ENCODE data around the gene JMY.
A peak's percentile ranks its signal among the peaks of the same experiment; 100 is the strongest.

JMY gene, protein sequence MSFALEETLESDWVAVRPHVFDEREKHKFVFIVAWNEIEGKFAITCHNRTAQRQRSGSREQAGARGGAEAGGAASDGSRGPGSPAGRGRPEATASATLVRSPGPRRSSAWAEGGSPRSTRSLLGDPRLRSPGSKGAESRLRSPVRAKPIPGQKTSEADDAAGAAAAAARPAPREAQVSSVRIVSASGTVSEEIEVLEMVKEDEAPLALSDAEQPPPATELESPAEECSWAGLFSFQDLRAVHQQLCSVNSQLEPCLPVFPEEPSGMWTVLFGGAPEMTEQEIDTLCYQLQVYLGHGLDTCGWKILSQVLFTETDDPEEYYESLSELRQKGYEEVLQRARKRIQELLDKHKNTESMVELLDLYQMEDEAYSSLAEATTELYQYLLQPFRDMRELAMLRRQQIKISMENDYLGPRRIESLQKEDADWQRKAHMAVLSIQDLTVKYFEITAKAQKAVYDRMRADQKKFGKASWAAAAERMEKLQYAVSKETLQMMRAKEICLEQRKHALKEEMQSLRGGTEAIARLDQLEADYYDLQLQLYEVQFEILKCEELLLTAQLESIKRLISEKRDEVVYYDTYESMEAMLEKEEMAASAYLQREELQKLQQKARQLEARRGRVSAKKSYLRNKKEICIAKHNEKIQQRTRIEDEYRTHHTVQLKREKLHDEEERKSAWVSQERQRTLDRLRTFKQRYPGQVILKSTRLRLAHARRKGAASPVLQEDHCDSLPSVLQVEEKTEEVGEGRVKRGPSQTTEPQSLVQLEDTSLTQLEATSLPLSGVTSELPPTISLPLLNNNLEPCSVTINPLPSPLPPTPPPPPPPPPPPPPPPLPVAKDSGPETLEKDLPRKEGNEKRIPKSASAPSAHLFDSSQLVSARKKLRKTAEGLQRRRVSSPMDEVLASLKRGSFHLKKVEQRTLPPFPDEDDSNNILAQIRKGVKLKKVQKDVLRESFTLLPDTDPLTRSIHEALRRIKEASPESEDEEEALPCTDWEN

DNA sequence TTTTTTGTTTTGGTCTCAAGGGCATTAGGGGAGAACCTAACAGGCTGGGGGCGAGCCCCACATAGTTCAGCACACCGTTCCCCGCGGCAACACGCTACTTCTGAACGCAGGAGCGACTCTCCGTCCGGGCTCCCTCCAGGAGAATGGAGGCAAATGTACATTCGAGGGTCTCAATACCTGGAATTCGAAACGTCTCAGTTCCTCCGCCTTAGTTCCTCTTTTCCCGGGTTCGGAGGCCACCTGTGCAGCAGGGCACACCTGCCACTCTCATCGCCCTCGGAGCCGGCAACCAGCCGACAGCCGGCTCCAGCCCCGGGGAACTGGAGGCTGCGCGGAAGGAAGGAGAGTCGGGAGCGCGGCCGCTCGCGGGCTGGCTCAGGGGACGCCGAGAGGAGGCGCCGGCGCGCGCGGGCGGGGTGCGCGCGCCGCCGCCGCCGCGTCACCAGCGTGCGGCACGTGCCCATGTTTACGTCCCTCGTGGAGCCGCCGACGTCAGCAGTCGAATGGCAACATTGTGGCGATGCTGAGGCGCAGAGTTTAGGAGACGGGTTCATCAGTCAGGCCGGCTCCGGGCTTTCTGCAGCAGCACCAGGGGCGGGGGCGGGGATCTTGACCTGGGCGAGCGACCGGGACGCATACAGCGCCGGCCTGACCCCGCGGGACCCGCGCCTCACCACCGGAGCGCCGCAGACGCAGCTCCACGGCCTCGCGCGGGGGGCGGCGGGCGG is at the start of gene JMY:
Gene JMY (plus strand): TSS at position 498 of the 728 bp plus-strand sequence. CDS start 520 bp downstream, outside the sequence.
- DNase-seq: peak; percentile 52

DNA sequence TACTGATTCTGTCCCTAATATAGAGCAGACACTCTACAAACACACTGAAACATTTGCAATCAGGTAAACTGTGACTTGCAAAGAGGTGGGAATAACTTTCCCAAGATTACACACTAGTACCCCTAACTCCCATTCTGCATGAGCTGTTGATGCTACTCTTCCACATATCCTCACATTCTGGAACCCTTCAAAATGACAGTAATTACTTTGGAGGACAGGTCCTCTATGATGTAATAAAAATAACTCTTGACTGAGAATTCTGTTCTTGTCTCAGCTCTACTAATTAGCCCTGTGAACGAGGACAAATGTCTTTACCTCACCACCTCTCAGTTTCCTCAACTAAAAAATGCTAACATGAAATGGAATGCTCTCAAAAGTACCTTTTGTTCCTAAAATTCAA is 49.5 kb upstream of the JMY start:
- no peak for DNase-seq

DNA sequence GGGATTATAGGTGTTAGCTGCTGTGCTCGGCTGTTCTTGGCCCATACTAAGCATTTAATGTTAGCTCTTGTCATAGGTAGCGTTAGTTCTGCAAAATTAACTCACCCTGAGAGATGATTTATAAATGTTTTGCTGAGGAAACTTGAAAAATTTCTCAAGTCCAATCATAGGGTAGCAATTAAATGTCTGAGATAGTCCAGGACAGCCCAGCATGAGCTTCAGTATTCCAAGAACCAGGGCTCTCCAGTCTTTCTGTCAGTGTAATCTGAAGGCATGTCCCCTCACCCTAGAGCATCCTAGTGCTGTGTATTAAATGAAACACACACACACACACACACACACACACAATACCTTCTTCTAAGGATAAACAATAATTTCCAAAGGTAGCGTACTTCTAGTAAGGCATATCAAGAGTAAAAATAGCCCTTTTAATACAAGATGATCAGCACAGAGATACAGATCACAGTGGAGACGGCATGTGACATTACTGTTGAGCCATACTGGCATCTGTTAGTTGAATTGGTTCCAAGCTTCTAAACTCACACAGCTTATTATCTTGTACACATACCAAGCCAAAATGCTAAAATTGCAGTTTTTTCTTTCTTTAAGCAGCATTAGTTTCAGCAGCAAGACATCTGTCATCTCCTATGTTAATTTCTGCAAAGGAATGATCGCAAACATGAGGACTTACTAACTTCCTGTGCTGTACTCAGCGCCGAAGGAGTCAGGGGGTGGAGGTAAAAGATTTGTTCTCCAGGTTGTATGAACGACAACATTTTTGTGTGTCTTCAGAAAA is 46.3 kb upstream of the JMY start:
- DNase-seq: no peak

DNA sequence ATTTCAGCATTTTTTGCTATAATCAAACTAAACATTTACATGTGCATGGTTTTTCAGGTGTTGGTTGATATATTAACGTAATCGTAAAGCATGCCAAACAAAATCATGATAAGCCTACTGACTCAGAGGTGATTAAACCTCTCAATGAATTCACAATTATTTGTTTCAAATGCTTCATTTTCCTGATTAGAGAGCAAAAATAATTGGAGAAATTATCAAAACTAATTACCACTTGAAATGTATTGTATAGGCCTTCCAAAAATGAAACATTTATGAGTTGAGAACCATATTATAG is 45.7 kb upstream of the JMY start:
- no peak for DNase-seq

DNA sequence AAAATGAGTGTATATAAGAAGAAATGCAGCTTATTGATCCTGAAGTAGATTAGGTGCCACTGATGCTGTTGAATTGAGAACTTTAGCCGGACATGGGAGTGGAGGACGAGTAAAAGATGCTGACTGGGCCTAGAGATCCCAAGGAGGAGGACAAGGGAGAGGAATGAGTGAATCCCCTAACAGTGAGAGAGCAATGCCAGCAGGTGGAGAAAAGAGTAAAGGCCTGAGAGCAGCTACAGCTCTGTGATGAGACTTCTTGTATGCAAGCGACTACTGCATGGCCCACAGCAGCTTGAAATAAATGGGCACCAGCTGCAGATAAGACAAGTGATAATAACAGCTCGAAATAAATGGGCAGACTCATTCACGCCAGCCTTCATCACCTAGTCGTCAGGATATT is 44.5 kb upstream of the JMY start:
- no peak for DNase-seq

DNA sequence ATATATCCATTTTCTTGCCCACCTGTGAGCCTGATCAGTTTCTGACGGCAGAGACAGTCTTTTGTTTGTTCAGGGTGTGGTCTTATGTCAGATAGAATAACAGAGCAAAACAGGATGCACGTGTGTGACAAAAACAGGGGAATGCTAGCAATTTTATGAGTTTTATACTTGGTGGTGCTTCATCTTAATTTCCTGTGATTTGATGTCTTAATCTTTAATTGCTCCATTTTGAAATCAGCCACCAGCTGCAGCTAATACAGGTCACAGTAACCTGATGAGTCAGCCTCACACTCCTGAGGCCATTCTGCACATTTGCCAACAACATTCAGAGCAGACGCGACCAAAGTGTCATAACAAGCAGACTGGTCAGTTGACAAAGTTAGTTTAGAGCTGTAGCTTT is 42.3 kb upstream of the JMY start:
- DNase-seq: peak; percentile 15

DNA sequence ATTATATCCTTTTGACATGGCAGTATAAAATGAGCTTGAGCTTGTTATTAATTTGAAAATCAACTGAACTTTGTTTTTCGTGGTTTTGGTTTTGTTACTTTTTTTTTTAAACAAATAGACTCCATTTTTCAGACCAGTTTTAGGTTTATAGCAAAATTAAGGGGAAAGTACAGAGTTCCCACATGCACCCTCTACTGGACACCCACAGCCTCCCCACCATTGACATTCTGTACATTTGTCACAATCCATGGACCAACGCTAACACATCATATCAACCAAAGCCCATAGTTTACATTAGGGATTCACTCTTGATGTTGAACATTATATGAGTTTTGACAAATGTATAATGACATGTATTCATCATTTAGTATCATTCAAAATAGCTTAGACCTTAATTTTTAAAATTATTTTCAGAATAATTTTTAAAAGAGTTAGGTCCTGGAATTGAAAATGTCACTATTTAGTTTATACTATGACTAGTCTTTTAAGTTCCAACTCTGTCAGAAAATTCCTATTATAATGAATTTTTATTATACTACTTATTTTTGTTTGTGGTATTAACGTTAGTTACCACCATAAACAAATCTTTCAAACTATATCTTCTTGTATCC is 35.3 kb upstream of the JMY start:
- no peak for DNase-seq

DNA sequence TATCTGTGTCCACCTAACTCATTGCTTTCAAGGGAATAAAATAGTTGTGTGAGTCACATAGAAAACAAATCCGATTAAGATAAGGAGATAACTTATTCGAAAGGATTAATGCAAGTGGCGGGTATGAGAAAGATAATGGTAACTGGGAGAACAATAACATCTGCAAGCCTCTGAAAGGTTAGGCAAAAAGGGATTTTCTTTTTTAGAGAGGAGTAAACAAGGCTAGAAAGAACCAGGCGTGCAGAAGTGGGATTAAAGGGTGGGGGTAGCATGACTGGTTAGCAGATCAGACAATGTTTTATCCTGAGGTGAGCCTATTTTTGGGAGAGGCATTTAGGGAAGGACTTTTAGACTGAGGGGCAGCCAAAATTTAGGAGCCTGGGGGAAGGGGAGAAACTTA is 34.7 kb upstream of the JMY start:
- no peak for DNase-seq

DNA sequence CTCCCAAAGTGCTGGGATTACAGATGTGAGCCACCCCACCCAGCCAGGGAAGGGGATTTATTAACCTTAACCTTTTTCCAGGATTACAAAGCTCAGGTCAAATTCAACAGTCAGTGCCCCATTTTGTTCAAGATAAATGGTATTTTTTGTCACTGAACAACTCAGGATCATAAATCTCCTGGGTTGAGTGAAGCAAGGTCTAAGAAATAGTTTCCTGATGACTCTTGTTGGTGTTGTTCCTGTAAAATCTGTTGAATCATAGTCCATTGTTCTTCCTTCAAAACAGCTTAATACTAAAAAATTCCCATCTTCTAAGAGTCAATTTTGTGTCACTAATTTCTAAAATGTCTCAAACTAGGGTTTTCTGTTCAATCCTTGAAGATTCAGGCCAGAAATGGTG is 33.9 kb upstream of the JMY start:
- no peak for DNase-seq

DNA sequence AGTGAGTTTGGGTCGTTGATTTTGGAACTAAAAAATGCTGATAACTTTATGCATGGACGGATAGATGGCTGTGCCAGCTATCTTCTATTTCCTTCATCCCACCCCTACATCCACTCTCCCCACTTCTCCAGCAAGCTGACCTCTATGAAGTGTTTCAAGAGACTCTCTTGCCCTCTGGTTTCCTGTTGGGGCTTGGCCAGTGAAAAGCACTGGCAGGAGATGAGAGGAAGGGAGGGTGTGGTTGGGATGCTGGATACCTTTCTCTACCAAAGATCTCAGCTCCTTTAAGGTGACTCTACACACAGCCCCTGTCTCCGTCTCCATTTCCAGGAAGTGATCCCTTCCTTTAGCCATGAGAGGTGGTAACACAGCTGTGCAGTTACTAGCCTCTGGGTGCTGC is 30.0 kb upstream of the JMY start:
- DNase-seq: no peak

DNA sequence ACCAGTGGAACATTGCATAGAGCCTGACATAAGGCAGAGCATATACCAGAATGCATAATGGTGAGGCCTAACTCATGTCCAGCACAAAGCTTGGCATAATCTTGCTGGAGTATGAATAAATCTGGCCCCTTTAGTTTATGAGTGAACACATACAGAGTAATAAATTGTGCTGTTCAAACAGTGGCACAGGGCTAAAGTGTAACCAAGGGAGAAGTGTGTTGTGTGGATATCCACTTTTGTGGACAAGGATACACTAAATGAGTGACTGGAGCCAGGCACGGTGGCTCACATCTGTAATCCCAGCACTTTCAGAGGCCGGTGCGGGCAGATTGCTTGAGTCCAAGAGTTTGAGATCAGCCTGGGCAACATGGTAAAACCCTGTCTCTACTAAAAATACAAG is 29.4 kb upstream of the JMY start:
- no peak for DNase-seq

DNA sequence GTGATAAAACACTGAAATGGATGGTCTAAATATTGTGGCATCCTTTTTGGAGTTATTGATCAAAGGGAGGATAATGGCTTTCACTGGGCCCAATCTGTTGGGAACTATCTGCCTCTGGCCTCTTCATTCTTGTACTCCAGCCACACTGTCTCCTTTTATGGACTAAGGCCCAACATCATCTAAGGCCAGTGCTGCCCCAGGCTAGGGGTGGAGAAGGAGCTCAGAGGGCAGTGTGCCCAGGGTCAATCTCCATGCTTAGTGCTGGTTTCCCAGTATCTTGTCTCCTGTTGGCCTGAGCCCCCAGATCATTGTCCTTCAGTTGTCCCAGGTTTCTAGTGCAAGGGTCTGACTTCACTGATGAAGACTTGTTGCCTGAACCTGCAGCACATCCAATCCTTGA is 26.4 kb upstream of the JMY start:
- no peak for DNase-seq

DNA sequence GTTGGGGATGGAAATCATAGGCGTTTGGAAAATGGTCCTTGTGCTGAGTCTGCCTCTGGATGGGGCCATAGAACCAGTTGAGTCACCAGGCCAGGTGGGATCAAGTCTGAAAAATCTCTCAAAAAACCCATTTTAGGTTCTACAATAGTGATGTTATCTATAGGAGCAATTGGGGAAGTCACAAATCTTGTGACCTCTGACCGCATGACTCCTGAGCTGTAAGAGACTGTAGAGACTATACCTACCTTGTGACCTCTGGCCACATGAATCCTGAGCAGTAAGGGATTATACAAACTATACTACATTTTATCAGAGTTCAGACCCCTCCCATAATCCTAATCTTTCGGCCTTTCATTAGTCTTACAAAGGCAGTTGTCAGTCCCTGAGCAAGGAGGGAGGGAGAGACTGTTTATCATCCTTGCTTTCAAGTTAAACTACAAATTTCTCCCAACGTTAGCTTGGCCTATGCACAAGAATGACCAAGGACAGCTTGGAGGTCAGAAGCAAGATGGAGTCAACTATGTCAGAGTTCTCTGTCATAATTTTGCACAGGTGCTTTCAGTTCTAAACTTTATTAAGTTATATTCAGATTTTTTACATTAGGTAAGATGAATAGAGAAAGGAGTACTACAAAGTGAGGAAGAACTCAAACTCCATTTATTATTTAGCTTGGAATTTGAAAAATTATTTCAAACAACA is 11.5 kb upstream of the JMY start:
- no peak for DNase-seq

DNA sequence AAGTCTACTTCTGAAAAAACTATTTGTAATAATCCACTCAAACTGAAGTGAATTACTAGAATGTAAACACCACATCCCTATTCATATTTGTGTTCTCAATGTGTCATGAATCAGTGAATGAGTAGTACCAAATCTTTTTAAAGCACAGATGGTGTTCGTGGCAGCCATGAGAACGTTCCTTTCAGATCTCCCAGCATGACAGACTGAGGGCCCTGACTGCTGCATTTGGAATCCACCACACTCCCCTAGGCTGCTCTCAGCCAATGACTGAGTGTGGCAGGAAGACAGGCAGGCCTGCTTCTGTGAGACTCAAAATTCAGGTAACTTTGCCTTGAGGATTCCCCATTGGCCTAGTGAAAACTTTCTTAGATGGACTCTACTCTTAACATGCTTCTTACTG is 10.9 kb upstream of the JMY start:
- no peak for DNase-seq

DNA sequence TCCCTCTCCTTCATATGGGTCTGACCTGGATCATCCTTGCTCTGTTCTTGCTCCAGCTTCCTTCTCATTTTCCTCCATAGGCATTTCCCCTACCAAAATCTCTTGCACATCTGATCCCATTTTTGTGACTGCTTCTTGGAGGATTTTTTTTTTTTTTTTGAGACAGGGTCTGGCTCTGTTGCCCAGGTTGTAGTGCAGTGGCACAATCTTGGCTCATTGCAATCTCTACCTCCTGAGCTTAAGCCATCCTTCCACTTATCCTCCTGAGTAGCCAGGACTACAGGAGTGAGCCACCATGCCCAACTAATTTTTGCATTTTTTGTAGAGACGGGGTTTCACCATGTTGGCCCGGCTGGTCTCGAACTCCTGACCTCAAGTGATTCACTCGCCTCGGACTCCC is 10.5 kb upstream of the JMY start:
- no peak for DNase-seq

DNA sequence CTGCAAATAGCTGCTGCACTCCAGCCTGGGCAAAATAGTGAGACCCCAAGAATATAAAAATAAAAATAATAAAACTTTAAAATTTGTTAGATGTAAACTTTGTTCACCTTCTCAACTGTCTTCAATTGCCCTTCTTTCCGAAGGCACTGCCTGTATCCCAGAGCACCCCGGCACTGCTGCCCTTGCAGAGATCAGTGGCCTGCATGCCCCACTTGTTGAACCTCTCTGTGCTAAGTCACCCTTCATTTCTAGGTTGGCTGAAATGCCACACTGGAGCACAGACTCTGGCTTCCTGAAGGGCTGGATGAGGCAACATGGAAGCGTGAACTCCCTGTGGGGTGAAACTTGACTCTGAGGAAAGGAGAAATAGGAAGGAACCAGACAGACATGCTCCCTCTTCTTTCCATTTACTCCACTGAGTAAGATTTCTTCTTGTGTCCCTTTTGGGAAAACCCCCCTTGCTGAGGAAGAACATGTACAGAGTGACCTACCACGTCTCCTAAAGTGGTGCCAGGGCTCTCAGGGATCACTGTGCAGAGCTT is 8.4 kb upstream of the JMY start:
- DNase-seq: no peak

DNA sequence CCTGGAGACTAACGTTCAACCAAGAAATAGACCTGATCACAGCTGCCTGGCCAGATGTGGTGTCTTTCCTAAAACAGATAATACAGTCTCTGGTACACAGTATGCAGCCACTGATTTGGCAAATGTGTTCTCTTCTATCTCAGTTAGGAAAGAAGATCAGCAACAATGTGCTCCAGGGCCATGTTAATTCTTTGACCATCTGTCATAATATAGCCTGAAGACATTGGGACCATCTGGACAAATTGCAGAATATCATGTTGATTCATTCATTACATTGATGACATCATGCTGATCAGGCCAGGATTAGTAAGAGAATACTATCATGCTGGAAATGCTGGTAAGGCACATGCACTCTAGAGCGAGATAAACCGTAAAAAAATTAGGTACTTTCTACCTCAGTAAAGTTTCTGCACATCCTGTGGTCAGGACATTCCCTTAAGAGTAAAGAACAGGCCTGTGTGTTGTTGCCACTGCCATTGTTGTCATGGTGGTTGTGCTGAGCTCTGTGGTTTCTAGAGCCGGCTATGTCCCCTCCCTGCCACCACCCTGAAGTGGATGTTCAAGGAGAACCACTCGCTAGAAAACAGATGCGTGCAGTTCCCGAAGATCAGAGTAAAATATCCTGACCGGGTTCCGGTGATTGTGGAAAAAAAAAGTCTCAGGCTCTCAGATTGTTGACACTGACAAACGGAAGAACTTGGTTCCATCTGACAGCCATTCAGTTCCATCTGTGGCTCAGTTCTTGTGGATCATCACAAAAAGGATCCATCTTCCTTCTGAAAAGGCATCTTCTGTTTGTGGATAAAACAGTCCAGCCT is 6.4 kb upstream of the JMY start:
- no peak for DNase-seq

DNA sequence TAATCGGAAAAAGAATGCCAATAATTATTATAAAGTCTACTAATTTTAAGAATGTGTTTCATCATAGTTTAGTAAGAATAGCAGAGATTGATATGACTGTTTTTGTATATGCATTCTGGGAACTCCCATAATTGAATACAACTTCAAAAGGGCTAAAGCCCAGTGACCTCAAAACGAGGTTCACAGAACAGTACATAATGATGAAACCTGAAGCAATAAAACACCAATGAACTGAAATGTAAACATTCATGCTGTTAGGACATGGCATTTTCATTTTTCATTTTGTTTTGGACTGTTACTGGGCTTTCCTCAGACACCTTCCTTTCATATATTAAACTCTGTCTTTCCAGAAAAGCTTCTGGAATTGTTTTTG is 684 bp upstream of the JMY start:
- peak; percentile 36 for DNase-seq

DNA sequence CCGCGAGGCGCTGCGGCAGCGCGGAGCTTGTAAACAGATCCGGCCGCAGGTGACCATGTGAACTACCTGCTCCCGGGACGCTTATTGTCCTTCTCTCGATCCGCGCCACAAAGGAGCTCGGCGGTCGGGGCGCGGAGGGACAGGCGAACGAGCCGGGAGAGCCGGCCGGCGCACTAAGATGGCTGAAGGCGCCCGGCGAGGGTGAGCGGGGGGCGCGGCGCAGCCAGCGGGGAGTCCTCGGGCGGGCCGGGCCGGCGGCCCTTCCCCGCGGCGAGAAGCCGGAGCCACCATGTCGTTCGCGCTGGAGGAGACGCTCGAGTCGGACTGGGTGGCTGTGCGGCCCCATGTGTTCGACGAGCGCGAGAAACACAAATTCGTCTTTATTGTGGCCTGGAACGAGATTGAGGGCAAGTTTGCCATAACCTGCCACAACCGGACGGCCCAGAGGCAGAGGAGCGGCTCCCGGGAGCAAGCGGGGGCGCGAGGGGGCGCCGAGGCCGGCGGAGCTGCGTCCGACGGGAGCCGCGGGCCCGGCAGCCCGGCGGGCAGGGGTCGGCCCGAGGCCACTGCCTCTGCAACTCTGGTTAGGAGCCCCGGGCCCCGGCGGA is 535 bp downstream of the JMY start:
- no peak for DNase-seq
